DOHH2 (cell line): ENCODE measurements around the gene CRELD1.

ENCODE experiments used
- CTCF ChIP-seq: fragments of 200-600 bp; sonication (generic); IDR thresholded peaks from one replicate; pipeline ENCODE4 v1.5.1; 2014; ENCODE audit warnings: antibody characterized with exemption, mild to moderate bottlenecking, low read depth, low read length; ENCODE audit not compliant: poor library complexity, severe bottlenecking
- EZH2phosphoT487 ChIP-seq: fragments of 200-600 bp; sonication (generic); IDR thresholded peaks from 2 replicates; pipeline ENCODE4 v1.6.1; 2017; ENCODE audit warnings: borderline replicate concordance, mild to moderate bottlenecking, antibody characterized with exemption, low read length, moderate library complexity, mixed read lengths

- peak; percentile 60 for TF ChIP-seq CTCF
- TF ChIP-seq EZH2phosphoT487, result no peak
These were observed 594 bp downstream of the CRELD1 start for GRCh38 chr3:9934235-9934621.
